Karpas-422 (cell line): ENCODE results near the gene METTL22. TPM values are rescaled to one million over a fixed set of nuclear protein-coding genes. Genes with fewer than 3 reads are reported as not detected.
A peak's percentile ranks its signal among the peaks of the same experiment; 100 is the strongest.

Experiments used
- DNase-seq: peaks from one replicate; pipeline ENCODE4 v3.0.0-alpha.2; 2015
- H2AFZ ChIP-seq: fragments of 200-600 bp; sonication (generic); 2 replicates; pipeline ENCODE4 v1.6.1; 2014; ENCODE audit warnings: antibody characterized with exemption, low read length, mixed read lengths
- H3K27ac ChIP-seq: fragments of 200-600 bp; sonication (generic); 2 replicates; pipeline ENCODE4 v1.5.1; 2014; ENCODE audit warnings: mild to moderate bottlenecking, low read length, moderate library complexity
- H3K27me3 ChIP-seq: fragments of 200-600 bp; sonication (generic); 2 replicates; pipeline ENCODE4 v1.6.1; 2014; ENCODE audit warnings: low read length, mixed read lengths
- H3K36me3 ChIP-seq: fragments of 200-600 bp; sonication (generic); 2 replicates; pipeline ENCODE4 v1.6.1; 2014; ENCODE audit warnings: low read length, mixed read lengths; ENCODE audit not compliant: insufficient read depth
- H3K4me1 ChIP-seq: fragments of 200-600 bp; sonication (generic); 2 replicates; pipeline ENCODE4 v1.6.1; 2014; ENCODE audit warnings: mild to moderate bottlenecking, low read length, mixed read lengths
- H3K4me2 ChIP-seq: fragments of 200-600 bp; sonication (generic); 2 replicates; pipeline ENCODE4 v1.6.1; 2014; ENCODE audit warnings: low read length, low read depth, mild to moderate bottlenecking; ENCODE audit not compliant: poor library complexity, severe bottlenecking
- H3K4me3 ChIP-seq: fragments of 200-600 bp; sonication (generic); 2 replicates; pipeline ENCODE4 v1.5.1; 2014; ENCODE audit warnings: mild to moderate bottlenecking, antibody characterized with exemption, low read length, mixed read lengths
- H3K79me2 ChIP-seq: fragments of 200-600 bp; sonication (generic); 2 replicates; pipeline ENCODE4 v1.6.1; 2014; ENCODE audit warnings: mild to moderate bottlenecking, low read length, mixed read lengths
- H3K9ac ChIP-seq: fragments of 200-600 bp; sonication (generic); 2 replicates; pipeline ENCODE4 v1.6.0; 2014; ENCODE audit warnings: low read length
- H3K9me2 ChIP-seq: fragments of 200-600 bp; sonication (generic), shearing (Covaris generic); replicated peaks from 2 replicates; pipeline ENCODE4 v1.6.0; 2014; ENCODE audit warnings: mild to moderate bottlenecking, low read length, moderate library complexity; ENCODE audit not compliant: insufficient read depth
- H3K9me3 ChIP-seq: fragments of 300-700, 200-600 bp; sonication (generic); 2 replicates; pipeline ENCODE4 v1.6.1; 2014; ENCODE audit warnings: low read length, mixed read lengths
- H4K20me1 ChIP-seq: fragments of 200-600 bp; sonication (generic); 2 replicates; pipeline ENCODE4 v1.6.1; 2014; ENCODE audit warnings: mild to moderate bottlenecking, antibody characterized with exemption, low read length, low read depth; ENCODE audit not compliant: insufficient read depth
- total RNA-seq: library from RNA; depleted of rRNA; stranded (reverse); fragments of >200 nt; shearing (Covaris generic); gene quantifications from 2 replicates; pipeline ENCODE4 v1.2.3, GENCODE V29; 2014; ENCODE audit warnings: low replicate concordance

METTL22 gene
- total RNA-seq, 1 experiment from 2014 or later: 48.9 TPM

DNA sequence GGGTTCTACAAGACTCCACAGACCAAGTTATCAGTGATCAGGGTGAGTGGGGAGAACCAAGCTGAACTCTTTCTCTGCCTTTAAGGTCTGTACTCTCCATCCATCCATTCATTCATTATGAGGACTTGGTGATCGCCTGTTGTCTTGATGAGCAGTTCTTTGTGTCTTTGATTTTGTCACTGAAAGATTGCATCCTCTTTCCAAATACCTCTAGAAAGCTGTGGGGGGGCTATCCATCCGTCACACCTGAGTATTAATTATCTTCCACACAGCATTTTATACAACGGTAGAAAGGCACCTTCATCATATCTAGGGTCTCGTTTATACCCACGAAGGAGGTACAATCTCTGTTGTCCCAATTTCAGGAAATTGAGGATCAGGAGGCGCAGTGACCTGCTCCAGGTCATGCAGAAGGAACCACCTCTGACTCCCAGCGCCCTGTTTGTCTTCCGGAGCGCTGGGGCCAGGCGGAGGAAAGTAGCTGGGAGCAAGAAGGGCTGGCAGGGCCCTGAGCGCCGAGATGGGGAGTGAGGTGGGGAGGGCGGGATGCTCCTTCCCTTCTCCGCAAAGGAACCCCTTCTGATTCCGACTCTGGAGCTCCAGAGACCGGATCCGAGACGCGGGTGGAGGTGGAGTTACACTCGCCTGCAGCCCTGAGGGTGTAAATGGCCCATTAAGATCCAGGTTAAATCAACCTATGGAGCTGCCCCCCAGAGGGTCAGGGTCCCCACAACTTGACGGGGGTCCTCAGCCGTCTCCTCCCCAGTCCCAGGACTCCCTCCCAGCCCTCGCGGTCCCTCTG lies 52.3 kb downstream of the METTL22 start:
- no peak for DNase-seq
- no peaks in the 10 kb centered on the region for H3K27me3 ChIP-seq
- H3K79me2 ChIP-seq: no peaks in the 10 kb centered on the region
- H4K20me1 ChIP-seq: peaks cover 4% of the 10 kb centered on the region; the same call in 1 of the 2 replicates
- H3K9me3 ChIP-seq: no peaks in the 10 kb centered on the region
- H3K9ac ChIP-seq: peak overlapping the region; percentile 61
- peaks cover 21% of the 10 kb centered on the region for H3K4me1 ChIP-seq
- H3K9me2 ChIP-seq: no peaks in the 10 kb centered on the region
- no peaks in the 10 kb centered on the region for H3K36me3 ChIP-seq
- peak overlapping the region; percentile 84 for H2AFZ ChIP-seq
- H3K4me2 ChIP-seq: peak overlapping the region; percentile 98
- H3K27ac ChIP-seq: no peak overlapping the region
- peak overlapping the region; percentile 91 for H3K4me3 ChIP-seq

DNA sequence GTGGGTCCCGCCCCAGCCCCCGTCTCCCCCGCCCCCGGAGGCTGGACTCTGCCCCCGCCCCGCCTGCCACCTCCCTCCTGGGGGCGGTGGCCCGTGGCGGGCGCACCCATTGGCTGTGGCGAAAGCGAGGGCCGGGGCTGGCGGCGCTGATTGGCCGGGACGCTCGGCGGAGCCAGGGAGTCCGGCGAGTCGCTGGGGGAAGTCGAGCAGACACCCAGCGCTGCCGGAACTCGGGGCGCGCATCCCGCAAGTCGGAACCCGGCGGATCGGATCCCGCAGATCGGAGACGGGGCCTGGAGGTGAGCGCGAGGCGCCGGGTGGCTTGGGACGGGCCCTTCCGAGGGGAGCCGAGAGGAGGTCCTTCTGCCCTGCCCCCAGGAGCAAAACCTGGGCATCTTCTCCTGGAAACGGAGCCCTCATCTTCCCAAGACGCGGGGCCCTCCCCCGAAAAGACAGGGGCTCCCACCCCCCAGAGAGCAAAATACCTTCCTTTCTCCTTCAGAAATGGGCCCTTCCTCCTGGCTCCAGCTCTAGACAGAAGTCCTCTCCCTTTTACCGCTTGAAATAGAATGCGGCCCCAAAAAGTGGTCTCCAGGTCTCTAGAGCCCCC lies 53.0 kb downstream of the METTL22 start, which contains the start of gene ABAT:
Gene ABAT, plus strand, starts transcription at position 205 of the 610 bp plus-strand sequence. CDS start 61,123 bp downstream, outside the sequence.
- Histone ChIP-seq H3K4me3 (peak within 1 kb of the TSS; percentile 91), H3K36me3 (no peaks in the 10 kb centered on the region), H3K27me3 (no peaks in the 10 kb centered on the region), H4K20me1 (peaks cover 4% of the 10 kb centered on the region; the same call in 1 of the 2 replicates), H3K9ac (peak within 1 kb of the TSS; percentile 82), H3K4me1 (peaks cover 21% of the 10 kb centered on the region), H3K4me2 (peak within 1 kb of the TSS; percentile 98), H2AFZ (peak within 1 kb of the TSS; percentile 98), H3K9me2 (no peaks in the 10 kb centered on the region), H3K9me3 (0 out of 2 replicates have a peak, but pooled peaks cover 2% of the 10 kb centered on the region), H3K79me2 (no peaks in the 10 kb centered on the region), H3K27ac (no peak within 1 kb of the TSS)
- peak; percentile 96 for DNase-seq

- Histone ChIP-seq H3K9ac (peak overlapping the region; percentile 82), H3K27ac (no peak overlapping the region), H3K36me3 (no peaks in the 10 kb centered on the region), H3K4me3 (peak overlapping the region; percentile 91), H3K79me2 (no peaks in the 10 kb centered on the region), H3K27me3 (peaks cover 4% of the 10 kb centered on the region; the same call in 1 of the 2 replicates), H3K9me2 (no peaks in the 10 kb centered on the region), H3K9me3 (peaks cover 6% of the 10 kb centered on the region; the same call in 1 of the 2 replicates), H2AFZ (peak overlapping the region; percentile 98; the same call in 1 of the 2 replicates), H4K20me1 (peaks cover 4% of the 10 kb centered on the region; the same call in 1 of the 2 replicates), H3K4me2 (peak overlapping the region; percentile 98), H3K4me1 (peaks cover 23% of the 10 kb centered on the region)
- DNase-seq: no peak
Measured at GRCh38 chr16:8675183-8676159, 54.0 kb downstream of the METTL22 start.

- DNase-seq: no peak
- no peaks in the 10 kb centered on the region for H3K9me2 ChIP-seq
- no peak overlapping the region for H3K27ac ChIP-seq
- peaks cover 6% of the 10 kb centered on the region; the same call in 1 of the 2 replicates for H3K9me3 ChIP-seq
- peaks cover 4% of the 10 kb centered on the region; the same call in 1 of the 2 replicates for H4K20me1 ChIP-seq
- H3K4me3 ChIP-seq: no peak overlapping the region
- H3K4me2 ChIP-seq: no peak overlapping the region
- no peak overlapping the region for H2AFZ ChIP-seq
- peaks cover 4% of the 10 kb centered on the region; the same call in 1 of the 2 replicates for H3K27me3 ChIP-seq
- H3K79me2 ChIP-seq: no peaks in the 10 kb centered on the region
- no peaks in the 10 kb centered on the region for H3K36me3 ChIP-seq
- H3K9ac ChIP-seq: no peak overlapping the region
- H3K4me1 ChIP-seq: peaks cover 24% of the 10 kb centered on the region
Measured at GRCh38 chr16:8676160-8676547, 54.7 kb downstream of the METTL22 start.

DNA sequence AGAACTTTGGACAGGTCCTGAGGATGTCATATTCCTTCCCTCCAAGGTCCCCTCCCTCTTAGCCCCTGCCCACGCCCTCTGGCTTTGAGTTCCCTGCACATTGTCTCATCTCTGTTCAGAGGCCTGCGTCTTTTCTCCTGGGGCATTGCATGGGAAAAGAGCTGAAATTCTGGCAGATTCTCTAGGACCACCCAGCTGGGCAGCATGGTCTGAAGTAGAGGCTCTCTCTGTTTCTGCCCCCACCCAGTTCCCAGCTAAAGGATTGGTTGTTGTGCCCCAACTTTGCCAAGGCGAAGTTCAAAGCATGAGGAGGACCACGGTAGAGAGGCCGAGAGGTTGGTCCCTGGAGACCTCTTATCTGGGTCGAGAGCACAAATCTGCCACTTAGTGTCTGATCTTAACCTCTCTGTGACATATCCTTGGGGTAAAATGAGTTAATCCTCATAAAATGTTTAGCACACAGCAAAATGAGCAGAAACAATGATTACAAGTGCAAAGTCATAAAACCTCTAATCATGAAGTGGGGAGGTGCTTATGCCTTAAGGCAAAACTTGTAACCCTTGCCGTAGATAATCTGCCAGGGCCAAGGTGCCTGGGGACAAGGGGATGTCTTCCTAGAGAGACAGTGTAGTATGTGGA lies 55.4 kb downstream of the METTL22 start:
- no peak overlapping the region for H3K4me3 ChIP-seq
- no peak overlapping the region for H3K4me2 ChIP-seq
- H3K9ac ChIP-seq: no peak overlapping the region
- peaks cover 4% of the 10 kb centered on the region; the same call in 1 of the 2 replicates for H4K20me1 ChIP-seq
- H3K9me3 ChIP-seq: peaks cover 6% of the 10 kb centered on the region; the same call in 1 of the 2 replicates
- no peaks in the 10 kb centered on the region for H3K79me2 ChIP-seq
- no peak overlapping the region for H3K27ac ChIP-seq
- peaks cover 24% of the 10 kb centered on the region for H3K4me1 ChIP-seq
- no peak overlapping the region for H2AFZ ChIP-seq
- H3K36me3 ChIP-seq: no peaks in the 10 kb centered on the region
- DNase-seq: no peak
- H3K27me3 ChIP-seq: peaks cover 4% of the 10 kb centered on the region; the same call in 1 of the 2 replicates
- no peaks in the 10 kb centered on the region for H3K9me2 ChIP-seq

GRCh38 chr16:8677481-8677880 lies 56.0 kb downstream of the METTL22 start:
- peaks cover 6% of the 10 kb centered on the region; the same call in 1 of the 2 replicates for H3K9me3 ChIP-seq
- H3K36me3 ChIP-seq: no peaks in the 10 kb centered on the region
- H3K9me2 ChIP-seq: no peaks in the 10 kb centered on the region
- no peak overlapping the region for H2AFZ ChIP-seq
- H4K20me1 ChIP-seq: peaks cover 5% of the 10 kb centered on the region; the same call in 1 of the 2 replicates
- H3K79me2 ChIP-seq: no peaks in the 10 kb centered on the region
- no peak overlapping the region for H3K27ac ChIP-seq
- H3K4me1 ChIP-seq: peaks cover 24% of the 10 kb centered on the region
- H3K9ac ChIP-seq: no peak overlapping the region
- no peak for DNase-seq
- H3K27me3 ChIP-seq: peaks cover 4% of the 10 kb centered on the region; the same call in 1 of the 2 replicates
- H3K4me2 ChIP-seq: no peak overlapping the region
- no peak overlapping the region for H3K4me3 ChIP-seq
